H9 (cell line): ENCODE measurements around the gene NGF. TPM values are rescaled to one million over a fixed set of nuclear protein-coding genes. Genes with fewer than 3 reads are reported as not detected.

ENCODE experiments used
- DNase-seq: peaks from one replicate; pipeline ENCODE4 v3.0.0-alpha.2; 2017
- H2AFZ ChIP-seq: one replicate; pipeline ENCODE4 v1.6.1; 2013; ENCODE audit warnings: mild to moderate bottlenecking, low read length, control low read depth, moderate library complexity
- H2AK5ac ChIP-seq: 2 replicates; pipeline ENCODE4 v1.6.1; 2013; ENCODE audit warnings: low read length, control low read depth, mixed read lengths; ENCODE audit not compliant: insufficient read length
- H2BK120ac ChIP-seq: one replicate; pipeline ENCODE4 v1.6.1; 2013; ENCODE audit warnings: low read depth, mild to moderate bottlenecking, low read length, control low read depth, inconsistent platforms; ENCODE audit not compliant: poor library complexity, severe bottlenecking
- H2BK12ac ChIP-seq: 2 replicates; pipeline ENCODE4 v1.6.1; 2013; ENCODE audit warnings: low read length, control low read depth, mixed read lengths, low read depth; ENCODE audit not compliant: insufficient read length
- H2BK15ac ChIP-seq: 2 replicates; pipeline ENCODE4 v1.6.1; 2013; ENCODE audit warnings: low read depth, low read length, control low read depth
- H2BK20ac ChIP-seq: one replicate; pipeline ENCODE4 v1.6.1; 2013; ENCODE audit warnings: low read depth, mild to moderate bottlenecking, low read length, control low read depth, inconsistent platforms; ENCODE audit not compliant: poor library complexity, severe bottlenecking
- H2BK5ac ChIP-seq: 2 replicates; pipeline ENCODE4 v1.6.1; 2013; ENCODE audit warnings: low read length, control low read depth, mixed read lengths; ENCODE audit not compliant: insufficient read length
- H3K14ac ChIP-seq: 2 replicates; pipeline ENCODE4 v1.6.1; 2013; ENCODE audit warnings: low read length, control low read depth; ENCODE audit not compliant: insufficient read depth
- H3K18ac ChIP-seq: 2 replicates; pipeline ENCODE4 v1.6.1; 2013; ENCODE audit warnings: low read depth, mild to moderate bottlenecking, mixed read lengths, low read length, control low read depth; ENCODE audit not compliant: insufficient read length
- H3K23ac ChIP-seq: 2 replicates; pipeline ENCODE4 v1.6.1; 2013; ENCODE audit warnings: low read length, control low read depth, mixed read lengths, low read depth; ENCODE audit not compliant: insufficient read length
- H3K23me2 ChIP-seq: 2 replicates; pipeline ENCODE4 v1.6.1; 2013; ENCODE audit warnings: low read depth, mild to moderate bottlenecking, mixed read lengths, low read length, control low read depth; ENCODE audit not compliant: insufficient read length, poor library complexity, severe bottlenecking
- H3K27ac ChIP-seq: 2 replicates; pipeline ENCODE4 v1.5.1; 2013; ENCODE audit warnings: low read length, control low read depth, mixed read lengths, low read depth; ENCODE audit not compliant: insufficient read length
- H3K27me3 ChIP-seq: 2 replicates; pipeline ENCODE4 v1.6.1; 2013; ENCODE audit warnings: low read length, control low read depth, inconsistent platforms; ENCODE audit not compliant: insufficient read depth
- H3K4ac ChIP-seq: 2 replicates; pipeline ENCODE4 v1.6.1; 2013; ENCODE audit warnings: low read depth, mild to moderate bottlenecking, control low read depth, inconsistent platforms, low read length, moderate library complexity
- H3K4me1 ChIP-seq: 2 replicates; pipeline ENCODE4 v1.6.1; 2013; ENCODE audit warnings: low read length, control low read depth, inconsistent platforms; ENCODE audit not compliant: insufficient read depth
- H3K4me2 ChIP-seq: 2 replicates; pipeline ENCODE4 v1.6.1; 2013; ENCODE audit warnings: low read length, control low read depth, mixed read lengths; ENCODE audit not compliant: insufficient read length, insufficient read depth
- H3K56ac ChIP-seq: 2 replicates; pipeline ENCODE4 v1.6.1; 2013; ENCODE audit warnings: low read depth, mild to moderate bottlenecking, mixed read lengths, low read length, control low read depth; ENCODE audit not compliant: insufficient read length
- H3K79me1 ChIP-seq: 2 replicates; pipeline ENCODE4 v1.6.1; 2013; ENCODE audit warnings: low read depth, mild to moderate bottlenecking, moderate library complexity, low read length, control low read depth, inconsistent platforms; ENCODE audit not compliant: insufficient read depth, poor library complexity, severe bottlenecking
- H3K79me2 ChIP-seq: 2 replicates; pipeline ENCODE4 v1.6.1; 2013; ENCODE audit warnings: low read length, control low read depth, inconsistent platforms; ENCODE audit not compliant: insufficient read depth
- H3K9ac ChIP-seq: 2 replicates; pipeline ENCODE4 v1.6.1; 2013; ENCODE audit warnings: low read length, control low read depth, mixed read lengths; ENCODE audit not compliant: insufficient read length; ENCODE audit errors: extremely low read depth
- H3K9me3 ChIP-seq: one replicate; pipeline ENCODE4 v1.6.1; 2013; ENCODE audit warnings: low read depth, low read length, inconsistent platforms; ENCODE audit not compliant: control insufficient read depth
- H3T11ph ChIP-seq: one replicate; pipeline ENCODE4 v1.6.1; 2013; ENCODE audit warnings: mild to moderate bottlenecking, low read length, control low read depth, inconsistent platforms
- H4K20me1 ChIP-seq: one replicate; pipeline ENCODE4 v1.6.1; 2013; ENCODE audit not compliant: control insufficient read depth, insufficient read length, insufficient read depth
- H4K5ac ChIP-seq: 2 replicates; pipeline ENCODE4 v1.6.1; 2013; ENCODE audit warnings: low read depth, mild to moderate bottlenecking, mixed read lengths, low read length, control low read depth; ENCODE audit not compliant: insufficient read length
- H4K8ac ChIP-seq: replicated peaks from 2 replicates; pipeline ENCODE4 v1.6.1; 2013; ENCODE audit warnings: low read length, control low read depth, mixed read lengths, low read depth; ENCODE audit not compliant: insufficient read length
- H4K91ac ChIP-seq: 2 replicates; pipeline ENCODE4 v1.6.1; 2013; ENCODE audit warnings: low read depth, mild to moderate bottlenecking, moderate library complexity, mixed read lengths, low read length, control low read depth; ENCODE audit not compliant: insufficient read length
- H3K27ac Mint-ChIP-seq, 3 experiments: 2 replicates in 2 of 3; 3 replicates in 1 of 3; pipeline ENCODE4 v1.8.0; 2020 to 2021; ENCODE audit warnings: mixed read lengths in 3 of 3, mild to moderate bottlenecking in 1 of 3, moderate library complexity in 1 of 3
- H3K27me3 Mint-ChIP-seq: 2 replicates; pipeline ENCODE4 v1.8.0; 2021; ENCODE audit warnings: low read depth, mild to moderate bottlenecking, moderate library complexity, mixed read lengths
- H3K36me3 Mint-ChIP-seq, 3 experiments: 2 replicates in 2 of 3; 3 replicates in 1 of 3; pipeline ENCODE4 v1.8.0; 2020 to 2021; ENCODE audit warnings: low read depth in 3 of 3, mixed read lengths in 3 of 3; ENCODE audit not compliant: insufficient read depth in 1 of 3
- H3K4me1 Mint-ChIP-seq, 2 experiments: 2 replicates each; pipeline ENCODE4 v1.8.0; 2020; ENCODE audit warnings: mixed read lengths in 2 of 2
- H3K4me3 Mint-ChIP-seq, 2 experiments: 2 replicates in 1 of 2; 3 replicates in 1 of 2; pipeline ENCODE4 v1.8.0; 2020 to 2021; ENCODE audit warnings: mild to moderate bottlenecking in 2 of 2, mixed read lengths in 2 of 2, moderate library complexity in 1 of 2
- H3K9me3 Mint-ChIP-seq, 2 experiments: 2 replicates in 1 of 2; 3 replicates in 1 of 2; pipeline ENCODE4 v1.8.0; 2020; ENCODE audit warnings: mild to moderate bottlenecking in 2 of 2, mixed read lengths in 2 of 2, moderate library complexity in 1 of 2
- total RNA-seq: library from RNA; stranded (reverse); gene quantifications from 2 replicates; pipeline ENCODE4 v1.2.1, GENCODE V29; 2021
- TF ChIP-seq, protein P1 (sequence below): fragments of 200-600 bp; sonication (generic); conservative IDR thresholded peaks from 3 replicates; pipeline ENCODE4 v1.8.0; 2021; ENCODE audit warnings: antibody characterized with exemption, mild to moderate bottlenecking

Gene NGF
- total RNA-seq, 1 experiment from 2014 or later = 0.22 TPM

DNA sequence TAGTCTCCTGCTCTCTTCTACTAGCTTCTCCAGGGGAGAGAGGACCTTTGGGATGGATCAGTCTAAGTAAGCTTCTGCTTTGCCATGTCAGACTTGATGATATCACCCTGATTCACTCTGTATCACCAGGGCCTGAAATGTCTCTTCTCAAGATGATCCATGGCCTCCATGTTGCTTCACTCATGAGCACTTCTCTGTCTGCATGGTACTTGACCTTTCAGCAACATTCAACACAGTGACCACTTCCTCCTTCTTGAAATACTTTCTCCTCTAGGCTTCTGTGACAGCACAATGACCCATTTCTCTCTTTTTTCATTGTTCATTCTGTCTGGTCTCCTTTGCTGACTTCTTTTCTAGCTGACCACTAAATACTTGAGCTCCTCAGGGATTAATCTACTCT, 35.3 kb upstream of the NGF start:
- no peaks in the 10 kb centered on the region for H3K23me2 ChIP-seq
- no peak overlapping the region for H3T11ph ChIP-seq
- no peak overlapping the region for H2BK5ac ChIP-seq
- H3K27ac Mint-ChIP-seq = no peak overlapping the region
- no peak overlapping the region for H2BK15ac ChIP-seq
- H4K91ac ChIP-seq = no peak overlapping the region
- no peak for DNase-seq
- H2BK20ac ChIP-seq = peak overlapping the region; percentile 60
- H3K27me3 ChIP-seq = no peaks in the 10 kb centered on the region
- no peak overlapping the region for H2BK12ac ChIP-seq
- H3K4me2 ChIP-seq = no peak overlapping the region
- H3K9ac ChIP-seq = no peak overlapping the region
- no peak overlapping the region for H3K18ac ChIP-seq
- no peaks in the 10 kb centered on the region for H3K36me3 Mint-ChIP-seq
- TF ChIP-seq, protein P1, sequence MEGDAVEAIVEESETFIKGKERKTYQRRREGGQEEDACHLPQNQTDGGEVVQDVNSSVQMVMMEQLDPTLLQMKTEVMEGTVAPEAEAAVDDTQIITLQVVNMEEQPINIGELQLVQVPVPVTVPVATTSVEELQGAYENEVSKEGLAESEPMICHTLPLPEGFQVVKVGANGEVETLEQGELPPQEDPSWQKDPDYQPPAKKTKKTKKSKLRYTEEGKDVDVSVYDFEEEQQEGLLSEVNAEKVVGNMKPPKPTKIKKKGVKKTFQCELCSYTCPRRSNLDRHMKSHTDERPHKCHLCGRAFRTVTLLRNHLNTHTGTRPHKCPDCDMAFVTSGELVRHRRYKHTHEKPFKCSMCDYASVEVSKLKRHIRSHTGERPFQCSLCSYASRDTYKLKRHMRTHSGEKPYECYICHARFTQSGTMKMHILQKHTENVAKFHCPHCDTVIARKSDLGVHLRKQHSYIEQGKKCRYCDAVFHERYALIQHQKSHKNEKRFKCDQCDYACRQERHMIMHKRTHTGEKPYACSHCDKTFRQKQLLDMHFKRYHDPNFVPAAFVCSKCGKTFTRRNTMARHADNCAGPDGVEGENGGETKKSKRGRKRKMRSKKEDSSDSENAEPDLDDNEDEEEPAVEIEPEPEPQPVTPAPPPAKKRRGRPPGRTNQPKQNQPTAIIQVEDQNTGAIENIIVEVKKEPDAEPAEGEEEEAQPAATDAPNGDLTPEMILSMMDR = no peak
- no peak overlapping the region for H2AFZ ChIP-seq
- H4K8ac ChIP-seq = no peak overlapping the region
- H3K56ac ChIP-seq = no peak overlapping the region
- no peaks in the 10 kb centered on the region for H3K9me3 ChIP-seq
- no peak overlapping the region for H3K27ac ChIP-seq
- no peaks in the 10 kb centered on the region for H3K27me3 Mint-ChIP-seq
- no peak overlapping the region for H4K5ac ChIP-seq
- H3K14ac ChIP-seq = no peak overlapping the region
- H3K4ac ChIP-seq = no peak overlapping the region
- H3K9me3 Mint-ChIP-seq = no peaks in the 10 kb centered on the region
- H3K4me1 ChIP-seq = no peaks in the 10 kb centered on the region; the same call in 1 of the 2 replicates
- no peak overlapping the region for H3K4me3 Mint-ChIP-seq
- H3K79me2 ChIP-seq = no peaks in the 10 kb centered on the region
- no peak overlapping the region for H2BK120ac ChIP-seq
- H4K20me1 ChIP-seq = no peaks in the 10 kb centered on the region
- H2AK5ac ChIP-seq = no peak overlapping the region
- peaks cover 2 to 8% of the 10 kb centered on the region in 2 experiments; a peak in 3 of 4 replicates for H3K4me1 Mint-ChIP-seq
- no peaks in the 10 kb centered on the region for H3K79me1 ChIP-seq
- no peak overlapping the region for H3K23ac ChIP-seq
